ENCODE data around the gene CD244.

Gene CD244

DNA sequence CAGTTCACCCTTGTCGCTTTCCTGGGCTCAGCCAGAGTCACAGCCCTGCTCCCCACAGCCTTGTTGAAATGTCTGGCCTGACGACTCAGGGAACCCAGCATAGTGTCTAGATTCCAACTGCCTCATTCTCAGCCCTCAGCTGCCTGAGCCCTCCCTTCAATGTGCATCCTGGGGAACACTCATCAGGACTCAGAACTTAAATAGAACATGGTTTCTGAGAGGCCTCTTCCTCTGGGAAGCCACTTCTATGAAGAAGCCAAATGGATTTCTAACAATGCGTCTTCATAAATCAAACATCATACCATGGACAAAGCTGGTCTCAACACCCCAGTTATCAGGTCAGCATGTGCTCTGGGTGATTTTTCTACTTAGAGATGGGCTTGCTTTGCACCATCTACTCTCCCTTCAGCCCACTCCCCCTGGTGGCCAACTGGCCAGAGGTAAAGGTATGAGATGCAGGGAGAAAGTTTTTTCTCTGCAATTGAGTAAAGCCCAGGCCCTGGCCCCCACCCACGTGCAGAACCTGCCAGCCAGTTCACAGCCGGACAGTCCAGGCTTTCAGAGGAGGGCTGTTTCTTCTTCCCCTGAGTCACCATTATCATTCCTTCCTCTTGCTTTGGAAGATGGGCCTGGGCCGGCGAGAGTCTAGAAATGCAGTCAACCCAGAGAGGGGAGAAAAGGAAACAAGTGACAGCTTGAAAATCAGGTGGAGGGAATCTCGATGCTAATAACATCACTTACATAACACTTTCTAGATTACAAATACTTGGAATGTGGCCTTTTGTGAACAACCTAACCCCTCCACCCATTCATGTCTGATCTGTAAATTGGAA lies 32.1 kb downstream of the CD244 start:
- in situ Hi-C loops (cut with MboI; ENCODE audit: low pct_unique_long_range_greater_than_20kb, low sequenced_read_pairs, unreplicated experiment): loop anchor here (5.0 to 25.0 kb wide), 3 partner anchors 33 to 418 kb away; partner anchors contain the start of genes LY9 and VANGL2

DNA sequence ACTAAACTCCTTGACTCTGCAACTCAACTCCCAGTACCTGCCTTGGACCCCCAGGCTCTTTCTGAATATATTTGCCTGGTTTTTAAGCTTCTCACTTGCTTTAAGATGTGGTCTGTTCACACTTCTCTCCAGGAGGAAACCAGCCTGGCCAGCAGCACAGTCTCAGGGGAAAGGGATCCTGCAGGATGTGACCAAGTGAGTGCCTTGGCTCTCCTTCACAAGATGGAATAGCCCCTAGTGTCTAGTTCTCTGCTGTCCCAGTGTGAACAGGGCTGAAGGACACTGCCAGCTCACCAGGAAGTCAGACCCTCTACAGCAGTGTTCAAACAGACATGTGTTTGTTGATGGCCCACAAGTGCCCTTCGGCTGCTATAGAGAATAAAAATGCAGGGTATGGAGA lies 32.9 kb downstream of the CD244 start:
- DNase-seq (ENCODE audit: low spot score): no peak
- no peak for TF ChIP-seq CTCF (IDR thresholded peaks at IDR 0.05; ENCODE audit: extremely low read depth, insufficient read depth, missing control alignments)
- in situ Hi-C loops (cut with MboI; ENCODE audit: low pct_unique_long_range_greater_than_20kb, low sequenced_read_pairs, unreplicated experiment): loop anchor here (5.0 to 25.0 kb wide), 3 partner anchors 32 to 417 kb away; partner anchors contain the start of genes LY9 and VANGL2

More for the DNA sequence above, 32.1 kb downstream of the CD244 start:
- DNase-seq (ENCODE audit: low spot score): peak; percentile 53
- TF ChIP-seq CTCF (IDR thresholded peaks at IDR 0.05; ENCODE audit: extremely low read depth, insufficient read depth, missing control alignments): peak; percentile 81

GRCh38 chr1:160827418-160827817 lies 35.3 kb downstream of the CD244 start:
- no peak for TF ChIP-seq CTCF (IDR thresholded peaks at IDR 0.05; ENCODE audit: extremely low read depth, insufficient read depth, missing control alignments)
- in situ Hi-C loops (cut with MboI; ENCODE audit: low pct_unique_long_range_greater_than_20kb, low sequenced_read_pairs, unreplicated experiment): loop anchor here (25.0 kb wide), 1 partner anchor 415 kb away; the partner anchor contains the start of gene VANGL2
- DNase-seq (ENCODE audit: low spot score): no peak

GRCh38 chr1:160826546-160826945 lies 36.1 kb downstream of the CD244 start:
- in situ Hi-C loops (cut with MboI; ENCODE audit: low pct_unique_long_range_greater_than_20kb, low sequenced_read_pairs, unreplicated experiment): loop anchor here (25.0 kb wide), 1 partner anchor 414 kb away; the partner anchor contains the start of gene VANGL2
- DNase-seq (ENCODE audit: low spot score): no peak
- TF ChIP-seq CTCF (IDR thresholded peaks at IDR 0.05; ENCODE audit: extremely low read depth, insufficient read depth, missing control alignments): no peak

- in situ Hi-C loops (cut with MboI; ENCODE audit: low pct_unique_long_range_greater_than_20kb, low sequenced_read_pairs, unreplicated experiment): no loop called here
- DNase-seq (ENCODE audit: low spot score): no peak
- no peak for TF ChIP-seq CTCF (IDR thresholded peaks at IDR 0.05; ENCODE audit: extremely low read depth, insufficient read depth, missing control alignments)
Observed at GRCh38 chr1:160823296-160823695, 39.4 kb downstream of the CD244 start.

GRCh38 chr1:160821627-160822026 lies 41.1 kb downstream of the CD244 start:
- no peak for TF ChIP-seq CTCF (IDR thresholded peaks at IDR 0.05; ENCODE audit: extremely low read depth, insufficient read depth, missing control alignments)

More at GRCh38 chr1:160821627-160822026, 41.1 kb downstream of the CD244 start:
- in situ Hi-C loops (cut with MboI; ENCODE audit: low pct_unique_long_range_greater_than_20kb, low sequenced_read_pairs, unreplicated experiment): no loop called here
- DNase-seq (ENCODE audit: low spot score): no peak
